HG02981 (cell line): ENCODE data around the gene PDGFB.

ENCODE experiments used
- ATAC-seq: cut with Tn5 transposase; IDR thresholded peaks from one replicate; pipeline ENCODE4 v1.9.1; 2021; ENCODE audit warnings: mild to moderate bottlenecking, moderate library complexity; ENCODE audit not compliant: unreplicated experiment

Gene PDGFB

GRCh38 chr22:39244496-39245129 lies at the start of gene PDGFB:
Gene PDGFB, minus strand, starts transcription at chr22:39244982. Its CDS starts 1,019 bp downstream, at chr22:39243963.
- no peak for ATAC-seq

- ATAC-seq, result no peak
These were observed 49.1 kb upstream of the PDGFB start for GRCh38 chr22:39293766-39294368.

- no peak for ATAC-seq
These were observed 47.8 kb upstream of the PDGFB start for GRCh38 chr22:39292561-39293074.

DNA sequence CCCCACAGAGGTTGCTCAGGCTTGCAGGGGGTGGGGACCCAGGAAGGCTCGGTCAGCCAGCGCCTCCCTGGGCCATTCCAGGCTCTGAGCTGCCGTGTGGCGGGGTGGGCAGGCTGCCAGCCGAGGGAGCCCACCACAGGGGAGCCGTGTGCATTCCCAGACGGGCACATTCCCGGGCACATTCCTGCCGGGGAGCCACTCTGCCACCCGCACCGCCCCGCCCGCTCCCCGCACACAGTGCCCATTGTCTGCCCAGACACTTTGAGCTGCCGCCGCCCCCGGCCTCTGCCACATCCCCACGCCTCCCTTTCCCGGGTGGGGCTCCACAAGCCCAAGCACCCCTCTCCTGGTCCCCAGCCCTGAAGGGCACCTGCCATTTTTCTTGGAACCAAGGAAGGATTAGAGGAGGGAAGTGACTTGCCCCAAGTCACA lies 47.3 kb upstream of the PDGFB start:
- no peak for ATAC-seq

DNA sequence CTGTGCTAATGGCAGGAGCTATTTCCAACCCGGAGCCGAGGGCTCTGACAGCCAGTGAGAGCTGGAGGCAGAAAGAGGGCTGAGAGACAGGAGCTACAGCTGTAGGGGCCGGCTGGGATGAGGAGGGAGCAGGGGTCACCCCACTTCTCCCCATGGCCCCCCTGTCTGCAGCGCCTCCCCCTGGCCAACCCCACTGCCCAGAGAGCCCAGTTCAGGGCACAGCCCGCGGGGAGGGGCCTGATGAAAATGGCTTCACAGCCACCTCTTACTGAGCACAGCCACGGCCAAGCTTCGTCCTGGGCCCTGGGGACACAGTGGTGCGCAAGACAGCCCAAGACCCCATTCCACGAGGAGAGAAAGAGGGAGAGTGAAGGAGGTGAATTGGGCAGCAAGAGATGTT lies 46.7 kb upstream of the PDGFB start:
- ATAC-seq, result no peak

- no peak for ATAC-seq
These were observed 46.0 kb upstream of the PDGFB start for GRCh38 chr22:39290724-39291161.

- no peak for ATAC-seq
These were observed 45.4 kb upstream of the PDGFB start for GRCh38 chr22:39289975-39290720.

- ATAC-seq, result no peak
These were observed 44.8 kb upstream of the PDGFB start for GRCh38 chr22:39289533-39289932.

- ATAC-seq, result no peak
These were observed 43.5 kb upstream of the PDGFB start for GRCh38 chr22:39288135-39288898.

GRCh38 chr22:39287076-39287725 lies 42.4 kb upstream of the PDGFB start:
- no peak for ATAC-seq

DNA sequence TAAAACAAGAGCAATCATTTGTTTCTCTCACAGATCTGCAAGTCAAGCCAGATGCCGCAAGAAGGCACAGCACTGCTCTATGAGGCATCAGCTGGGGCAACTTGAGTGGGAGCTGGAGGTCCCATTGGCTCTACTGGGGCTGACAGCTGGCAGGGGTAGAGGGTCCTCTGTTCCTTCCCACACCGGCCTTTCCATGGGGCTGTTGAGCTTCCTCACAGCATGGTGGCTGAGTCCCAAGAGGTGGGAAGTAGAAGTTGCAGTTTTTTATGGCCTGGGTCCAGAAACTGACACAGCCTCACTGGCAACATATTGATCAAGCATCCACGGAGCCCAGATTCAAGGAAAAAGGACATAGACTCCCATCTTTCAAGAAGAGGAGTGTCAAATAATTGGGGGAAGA lies 40.2 kb upstream of the PDGFB start:
- no peak for ATAC-seq

- ATAC-seq, result no peak
These were observed 39.6 kb upstream of the PDGFB start for GRCh38 chr22:39284142-39284980.

DNA sequence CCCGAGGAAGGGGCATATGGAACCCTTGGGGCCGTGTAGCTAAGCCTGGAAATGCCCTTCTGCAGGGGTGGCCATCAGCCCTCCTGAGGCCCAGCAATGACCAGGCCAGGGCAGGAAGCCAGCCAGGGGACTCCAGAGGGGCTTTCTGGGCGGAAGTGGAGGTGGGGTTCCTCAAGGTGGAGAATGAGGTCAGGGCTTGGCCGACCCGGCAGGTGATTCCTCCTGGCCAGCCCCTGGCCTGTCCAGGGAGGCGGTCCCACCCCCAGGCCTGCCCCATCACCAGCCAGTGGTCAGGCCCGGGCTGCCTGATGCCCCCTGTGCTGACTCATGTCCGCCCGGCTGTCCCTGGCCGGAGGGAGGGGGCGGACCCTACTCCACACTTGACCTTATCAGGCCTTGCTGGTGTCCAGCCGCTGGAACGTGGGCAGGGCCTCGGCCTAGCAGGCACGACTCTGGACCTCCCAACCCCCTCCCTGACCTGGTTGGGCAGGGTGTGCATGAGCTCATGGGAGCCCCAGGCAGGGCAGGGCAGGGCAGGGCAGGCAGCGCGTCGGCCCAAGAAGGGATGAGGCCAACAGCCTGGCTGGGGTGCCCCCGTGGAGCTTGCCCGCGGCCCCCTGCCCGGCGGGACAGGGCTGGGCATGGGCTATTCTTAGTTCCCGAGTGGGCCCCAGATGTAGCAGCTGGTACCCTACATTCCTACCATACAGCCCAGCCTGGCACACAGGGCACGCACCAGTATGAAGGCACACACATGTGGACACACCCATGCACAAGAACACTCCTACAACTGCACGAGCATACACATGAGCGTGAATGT lies 38.8 kb upstream of the PDGFB start:
- ATAC-seq, result no peak

- no peak for ATAC-seq
These were observed 38.0 kb upstream of the PDGFB start for GRCh38 chr22:39282645-39283321.

DNA sequence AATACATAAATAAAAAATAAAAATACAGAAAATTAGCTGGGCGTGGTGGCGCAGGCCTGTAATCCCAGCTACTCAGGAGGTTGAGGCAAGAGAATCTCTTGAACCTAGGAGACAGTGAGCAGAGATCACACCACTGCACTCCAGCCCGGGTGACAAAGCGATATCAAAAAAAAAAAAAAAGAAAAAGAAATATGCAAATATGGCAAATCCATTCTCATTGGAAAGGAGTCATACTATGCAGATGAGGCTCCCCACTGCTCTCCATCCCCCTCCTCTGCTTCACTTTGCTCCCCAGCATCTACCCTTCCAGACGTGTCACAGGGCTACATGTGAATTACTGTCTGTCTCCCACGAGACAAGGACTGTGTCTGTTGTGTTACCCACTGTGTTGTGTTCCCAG lies 36.3 kb upstream of the PDGFB start:
- no peak for ATAC-seq

DNA sequence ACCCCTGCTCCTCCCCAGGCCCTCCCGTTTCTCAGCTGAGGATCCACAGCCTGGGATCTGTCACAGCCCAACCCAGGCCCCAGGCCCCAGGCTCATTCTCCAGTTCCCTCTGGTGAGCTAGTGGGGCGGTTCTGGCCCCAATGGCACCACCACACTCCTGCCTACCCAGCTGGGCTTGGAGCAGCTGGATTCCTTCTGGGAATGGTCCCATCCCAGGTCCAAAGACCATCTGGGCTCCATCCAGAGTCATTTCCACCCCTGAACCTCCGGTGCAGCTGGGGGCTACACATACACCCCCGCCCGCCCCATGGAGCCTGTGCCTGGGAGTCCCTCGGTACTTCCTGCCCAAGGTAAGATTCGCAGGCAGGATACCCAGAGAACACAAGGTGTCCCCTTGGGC lies 35.5 kb upstream of the PDGFB start:
- ATAC-seq, result no peak

GRCh38 chr22:39279170-39279850 lies 34.5 kb upstream of the PDGFB start:
- no peak for ATAC-seq

DNA sequence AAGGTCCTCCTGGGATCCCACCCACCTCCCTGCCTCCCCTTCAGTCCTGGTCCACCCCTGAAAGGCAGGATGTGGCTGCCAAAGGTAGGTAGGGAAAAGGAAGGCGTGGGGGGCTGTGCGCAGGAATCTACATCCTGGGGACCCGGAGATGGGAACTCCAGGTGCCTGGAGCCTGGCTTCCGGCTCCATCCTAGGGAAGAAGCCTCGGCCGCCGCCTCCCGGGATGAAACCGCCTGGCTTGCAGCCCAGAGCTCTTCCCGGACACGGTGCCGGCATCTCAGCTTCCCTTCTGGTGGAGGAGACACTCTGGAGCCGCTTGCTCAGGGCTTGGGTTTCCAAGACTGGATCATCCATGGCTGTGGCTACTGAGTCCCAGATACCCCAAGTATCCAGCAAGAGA lies 33.3 kb upstream of the PDGFB start:
- ATAC-seq, result no peak
